ENCODE results near the gene RARB.

RARB gene

DNA sequence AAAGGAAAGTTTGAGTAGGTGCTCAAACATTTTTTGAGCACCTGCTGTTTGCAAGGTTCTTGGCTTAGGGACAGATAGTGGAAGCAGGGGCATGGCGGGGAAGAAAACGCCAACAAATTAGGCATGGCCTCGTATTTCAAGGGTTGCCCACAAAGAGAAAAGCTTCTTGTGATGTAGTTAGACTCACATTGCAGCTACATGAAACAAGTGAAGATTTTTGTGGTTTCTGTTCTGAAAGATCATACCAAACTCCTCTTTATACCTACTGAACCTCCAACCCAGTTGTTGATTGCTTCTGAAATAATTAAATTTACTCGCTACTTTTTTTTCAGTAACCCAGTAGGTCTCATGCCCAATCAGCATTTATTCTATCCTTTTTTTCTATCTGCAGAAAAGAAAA lies 23.5 kb upstream of the RARB start:
- TF ChIP-seq, protein P1, sequence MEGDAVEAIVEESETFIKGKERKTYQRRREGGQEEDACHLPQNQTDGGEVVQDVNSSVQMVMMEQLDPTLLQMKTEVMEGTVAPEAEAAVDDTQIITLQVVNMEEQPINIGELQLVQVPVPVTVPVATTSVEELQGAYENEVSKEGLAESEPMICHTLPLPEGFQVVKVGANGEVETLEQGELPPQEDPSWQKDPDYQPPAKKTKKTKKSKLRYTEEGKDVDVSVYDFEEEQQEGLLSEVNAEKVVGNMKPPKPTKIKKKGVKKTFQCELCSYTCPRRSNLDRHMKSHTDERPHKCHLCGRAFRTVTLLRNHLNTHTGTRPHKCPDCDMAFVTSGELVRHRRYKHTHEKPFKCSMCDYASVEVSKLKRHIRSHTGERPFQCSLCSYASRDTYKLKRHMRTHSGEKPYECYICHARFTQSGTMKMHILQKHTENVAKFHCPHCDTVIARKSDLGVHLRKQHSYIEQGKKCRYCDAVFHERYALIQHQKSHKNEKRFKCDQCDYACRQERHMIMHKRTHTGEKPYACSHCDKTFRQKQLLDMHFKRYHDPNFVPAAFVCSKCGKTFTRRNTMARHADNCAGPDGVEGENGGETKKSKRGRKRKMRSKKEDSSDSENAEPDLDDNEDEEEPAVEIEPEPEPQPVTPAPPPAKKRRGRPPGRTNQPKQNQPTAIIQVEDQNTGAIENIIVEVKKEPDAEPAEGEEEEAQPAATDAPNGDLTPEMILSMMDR (IDR thresholded peaks at IDR 0.05; ENCODE audit: extremely low read depth, missing control alignments), result no peak
- DNase-seq (ENCODE audit: low spot score), result no peak

DNA sequence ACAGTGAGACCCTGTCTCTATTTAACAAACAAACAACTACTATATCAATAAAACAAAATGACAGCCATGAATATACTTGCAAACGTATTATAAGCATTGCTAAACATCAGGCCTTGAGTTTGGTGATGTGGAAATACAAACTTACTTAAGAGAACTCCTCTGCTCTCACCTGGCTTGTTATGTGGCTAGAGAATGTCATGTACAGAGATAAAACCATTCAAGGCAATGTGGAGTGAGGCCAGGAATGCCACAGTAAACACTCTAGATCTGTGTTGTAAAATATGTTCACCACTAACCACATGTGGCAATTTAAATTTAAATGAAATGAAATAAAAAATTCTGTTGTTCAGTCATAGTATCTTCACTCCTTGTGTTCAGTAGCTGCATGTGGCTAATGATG lies 22.7 kb upstream of the RARB start:
- TF ChIP-seq, protein P1 (IDR thresholded peaks at IDR 0.05; ENCODE audit: extremely low read depth, missing control alignments), result no peak
- DNase-seq (ENCODE audit: low spot score), result no peak

DNA sequence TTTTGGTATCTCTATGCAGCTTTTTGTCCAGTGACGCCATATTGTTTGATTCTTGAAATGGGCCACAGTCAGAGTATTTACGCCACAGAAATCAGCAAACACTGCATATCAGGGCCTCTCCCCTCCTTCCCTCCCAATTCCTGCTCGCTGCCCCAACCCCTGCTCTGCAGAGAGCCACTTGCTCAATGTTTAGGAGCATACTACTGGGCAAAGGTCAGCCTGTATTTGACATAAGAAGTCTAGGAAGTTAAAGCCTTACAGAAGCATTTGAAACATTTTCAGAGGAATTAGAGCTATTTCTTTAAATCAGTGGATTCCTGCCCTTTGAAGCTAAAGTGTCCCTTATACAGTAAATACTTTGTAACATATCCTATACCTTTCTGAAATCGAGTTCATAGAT lies 17.4 kb upstream of the RARB start:
- TF ChIP-seq, protein P1 (IDR thresholded peaks at IDR 0.05; ENCODE audit: extremely low read depth, missing control alignments), result no peak
- DNase-seq (ENCODE audit: low spot score), result no peak

DNA sequence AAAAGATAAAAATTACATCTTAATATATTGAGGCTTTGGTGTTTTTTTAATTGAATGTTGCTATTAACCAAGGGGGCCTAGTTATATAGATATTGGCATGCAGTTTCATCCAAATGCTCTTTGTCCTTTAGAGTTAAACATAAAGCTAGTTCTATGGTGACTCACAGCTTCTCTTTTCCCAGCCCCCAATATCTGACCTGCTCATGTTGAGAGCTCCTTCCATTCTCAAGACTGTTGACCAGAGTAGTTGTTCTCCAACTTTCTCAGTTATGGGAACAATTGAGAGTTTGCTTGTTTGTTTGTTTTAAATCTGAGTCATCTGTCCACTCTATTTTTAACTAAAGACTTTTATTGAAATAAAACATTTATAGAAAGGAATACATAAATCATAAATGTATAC lies 15.8 kb upstream of the RARB start:
- no peak for DNase-seq (ENCODE audit: low spot score)
- TF ChIP-seq, protein P1 (IDR thresholded peaks at IDR 0.05; ENCODE audit: extremely low read depth, missing control alignments), result no peak

DNA sequence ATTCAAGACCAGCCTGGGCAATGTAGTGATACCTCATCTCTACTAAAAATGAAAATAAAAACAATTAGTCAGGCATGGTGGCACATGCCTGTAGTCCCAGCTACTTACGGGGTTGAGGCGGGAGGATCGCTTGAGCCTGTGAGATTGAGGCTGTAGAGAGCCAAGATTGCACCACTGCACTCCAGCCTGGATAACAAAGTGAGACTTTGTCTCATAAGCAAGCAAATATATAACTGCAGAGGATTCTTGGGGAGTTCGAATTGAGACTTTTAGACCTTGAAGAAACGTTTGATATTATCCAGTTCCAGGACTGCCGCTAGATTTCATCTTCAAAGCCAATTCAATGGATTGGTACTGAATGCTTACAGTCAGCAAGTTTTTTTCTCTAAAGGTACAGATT lies 11.9 kb upstream of the RARB start:
- TF ChIP-seq, protein P1 (IDR thresholded peaks at IDR 0.05; ENCODE audit: extremely low read depth, missing control alignments), result no peak
- no peak for DNase-seq (ENCODE audit: low spot score)

DNA sequence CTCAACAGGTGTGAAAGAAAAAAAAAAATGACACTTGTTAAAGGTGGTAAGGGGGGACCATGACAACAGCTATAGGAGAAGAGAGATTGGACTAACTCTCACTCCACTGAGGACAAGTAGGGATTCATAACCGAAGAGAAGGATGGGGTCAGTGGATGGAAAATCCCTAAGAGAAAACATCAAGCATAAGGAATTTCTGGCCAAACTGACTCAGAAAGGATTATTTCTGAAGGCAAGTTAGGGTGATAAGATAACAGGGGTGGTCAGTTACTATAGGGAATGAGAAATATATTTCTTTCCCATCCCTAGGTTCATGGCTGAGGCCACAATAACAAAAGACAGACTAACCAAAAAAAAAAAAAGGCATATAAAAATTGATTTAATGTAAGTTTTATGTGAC lies 9.5 kb upstream of the RARB start:
- TF ChIP-seq, protein P1 (IDR thresholded peaks at IDR 0.05; ENCODE audit: extremely low read depth, missing control alignments), result no peak
- no peak for DNase-seq (ENCODE audit: low spot score)

DNA sequence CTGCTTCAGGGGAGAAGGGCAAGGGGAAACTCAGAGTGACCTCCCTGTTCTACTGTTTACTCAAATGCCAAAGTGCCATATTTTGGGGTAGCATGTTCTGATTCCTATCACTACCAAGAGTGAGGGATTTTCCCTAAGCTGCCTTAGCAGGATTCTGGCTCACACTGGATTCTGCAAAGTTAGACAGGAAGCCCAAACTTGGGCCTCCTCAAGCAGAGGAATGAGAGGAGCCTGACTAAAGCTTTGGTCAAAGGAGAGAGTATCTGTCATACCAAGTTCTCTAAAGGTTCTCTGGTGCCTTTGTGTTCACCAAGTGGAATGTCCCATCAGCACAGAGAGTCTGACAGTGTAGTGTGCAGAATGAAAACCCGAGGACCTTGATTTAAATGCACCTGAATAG lies 8.8 kb upstream of the RARB start:
- TF ChIP-seq, protein P1 (IDR thresholded peaks at IDR 0.05; ENCODE audit: extremely low read depth, missing control alignments), result no peak
- DNase-seq (ENCODE audit: low spot score), result no peak

Measured in GM20000 (cell line).